K562 (cell line): ENCODE results near the gene PDE11A. TPM values are rescaled to one million over a fixed set of nuclear protein-coding genes. Genes with fewer than 3 reads are reported as not detected.

Source experiments
- ETV1 ChIP-seq: fragments of 450-650 bp; conservative IDR thresholded peaks from 2 replicates; pipeline ENCODE4 v1.6.1; 2016; ENCODE audit warnings: missing genetic modification characterization, control low read depth, low read depth, missing compliant biosample characterization
- HNRNPL ChIP-seq: fragments of 200-400 bp; formaldehyde crosslinking; IDR thresholded peaks from 2 replicates; pipeline ENCODE4 v1.6.1; 2017; ENCODE audit warnings: low read depth, mild to moderate bottlenecking, low read length
- MAZ ChIP-seq, 2 experiments: fragments of 450-650 bp in 1 of 2; sonication (generic) in 1 of 2; formaldehyde crosslinking; IDR thresholded peaks in 1 of 2; conservative IDR thresholded peaks in 1 of 2; 2 replicates each; pipeline versions ENCODE4 v1.4.0 to v1.5.0; 2020; ENCODE audit warnings: mild to moderate bottlenecking in 1 of 2, missing genetic modification reagents in 1 of 2
- NFE2 ChIP-seq: IDR thresholded peaks from 2 replicates; pipeline ENCODE4 v1.6.1; 2014; ENCODE audit warnings: antibody characterized with exemption, low read depth
- NR2C1 ChIP-seq, 2 experiments: fragments of 450-650 bp; IDR thresholded peaks; 2 replicates each; pipeline ENCODE4 v1.6.1; 2017; ENCODE audit warnings: mild to moderate bottlenecking in 2 of 2, antibody characterized with exemption in 1 of 2, inconsistent platforms in 1 of 2, missing compliant biosample characterization in 1 of 2, missing genetic modification characterization in 1 of 2
- NR2C2 ChIP-seq, 2 experiments: fragments of 200-800 bp in 1 of 2; sonication (Bioruptor generic) in 1 of 2; sonication (generic) in 1 of 2; formaldehyde crosslinking in 1 of 2; IDR thresholded peaks; 2 replicates each; pipeline versions ENCODE4 v1.6.1 to v1.8.0; 2016 to 2022; ENCODE audit warnings: mild to moderate bottlenecking in 1 of 2, missing compliant biosample characterization in 1 of 2, missing genetic modification characterization in 1 of 2, missing genetic modification reagents in 1 of 2
- RCOR1 ChIP-seq, 2 experiments: IDR thresholded peaks; 2 replicates each; pipeline ENCODE4 v1.6.1; 2012; ENCODE audit warnings: low read depth in 2 of 2, low read length in 2 of 2, borderline replicate concordance in 1 of 2, improper control_type of control experiment in 1 of 2
- RFX1 ChIP-seq: fragments of 450-650 bp; IDR thresholded peaks from 2 replicates; pipeline ENCODE4 v1.6.1; 2016; ENCODE audit warnings: mild to moderate bottlenecking, moderate library complexity
- STAT5A ChIP-seq: IDR thresholded peaks from 2 replicates; pipeline ENCODE4 v1.6.1; 2012; ENCODE audit warnings: low read length, inconsistent platforms, borderline replicate concordance
- polyA plus RNA-seq, 8 experiments: library from polyadenylated mRNA; depleted of rRNA in 4 of 8; stranded (reverse) in 5 of 8; unstranded in 3 of 8; fragments of >200 nt; fragmentation: Nextera tagmentation in 2 of 8; fragmentation: Illumina TruSeq in 1 of 8; extraction: Ambion mirVana in 2 of 8; extraction: Trizol in 1 of 8; gene quantifications; 2 replicates each; pipeline versions ENCODE4 v1.2.1 to v1.2.3, GENCODE V29; 2011 to 2014; ENCODE audit warnings: inconsistent platforms in 1 of 8, missing spikeins in 1 of 8
- total RNA-seq, 7 experiments: library from RNA; depleted of rRNA in 6 of 7; stranded (reverse); fragments of >200 nt in 6 of 7; fragmentation: Illumina TruSeq in 2 of 7; extraction: Trizol in 2 of 7; gene quantifications; 2 replicates each; pipeline versions ENCODE4 v1.2.1 to v1.2.3, GENCODE V29; 2011 to 2021; ENCODE audit warnings: low replicate concordance in 1 of 7
- TF ChIP-seq, protein P1 (sequence below), 2 experiments: fragments of 450-650 bp; conservative IDR thresholded peaks; 2 replicates each; pipeline ENCODE4 v1.6.1; 2017; ENCODE audit warnings: mild to moderate bottlenecking in 2 of 2, moderate library complexity in 2 of 2
- TF ChIP-seq, protein P2 (sequence below): fragments of 150-350 bp; IDR thresholded peaks from 2 replicates; pipeline ENCODE4 v1.6.1; 2014; ENCODE audit warnings: low read depth, mild to moderate bottlenecking, low read length, borderline replicate concordance
- TF ChIP-seq, protein P3 (sequence below): fragments of 450-650 bp; IDR thresholded peaks from 2 replicates; pipeline ENCODE4 v1.6.1; 2017; ENCODE audit warnings: antibody characterized with exemption, mild to moderate bottlenecking
- TF ChIP-seq, protein P4 (sequence below): fragments of 450-650 bp; conservative IDR thresholded peaks from 2 replicates; pipeline ENCODE4 v1.6.1; 2016; ENCODE audit warnings: missing genetic modification characterization, low read depth, mild to moderate bottlenecking, control low read depth, missing compliant biosample characterization

The PDE11A gene
- total and polyA plus RNA-seq, 9 of the 15 experiments (the other 6 are each of a cell fraction or from before 2014, with no cell fraction given): 3.2 to 22.1 (median 5.7) TPM

DNA sequence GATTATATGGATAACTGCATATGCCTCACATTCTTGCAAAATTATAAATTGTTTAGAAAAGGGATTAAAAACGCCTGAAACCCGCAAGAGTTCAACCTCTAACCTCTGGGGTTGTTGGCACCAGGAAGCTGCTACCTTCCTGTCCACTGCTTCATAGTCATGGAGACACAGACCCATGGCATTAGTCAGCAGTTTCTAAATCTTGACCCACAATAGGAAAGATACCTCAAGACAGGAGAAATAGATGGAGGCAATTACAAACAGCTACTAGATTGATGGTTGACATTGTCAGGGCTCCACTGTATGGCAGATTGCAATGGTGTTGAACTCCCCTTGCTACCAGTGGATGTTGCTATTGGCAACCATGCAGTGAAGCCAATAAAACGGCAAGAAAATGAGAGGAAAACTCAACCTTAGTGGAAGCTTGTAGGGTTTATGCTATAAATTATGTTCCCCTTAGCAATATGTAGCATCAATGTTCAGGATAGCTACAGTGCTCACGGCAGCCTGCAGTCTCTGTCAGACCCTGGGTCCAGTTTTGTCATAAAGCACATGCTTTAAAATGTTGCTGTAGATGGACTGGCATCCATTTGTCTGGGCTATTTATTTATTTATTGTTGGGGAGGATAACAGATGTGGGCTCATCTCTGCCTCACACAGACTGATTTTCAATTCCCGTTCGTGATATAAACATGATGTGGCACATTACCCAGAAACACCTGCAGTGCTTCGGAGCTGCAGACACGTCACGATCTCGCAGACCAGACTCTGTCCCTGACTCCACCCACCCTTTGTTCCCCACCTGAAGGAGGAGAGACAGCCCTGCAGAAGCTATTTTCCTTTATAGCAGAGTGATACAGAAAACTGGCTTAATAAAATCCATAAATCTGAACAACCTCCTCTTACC is 446.6 kb downstream of the PDE11A start (continued):
- TF ChIP-seq, protein P1, sequence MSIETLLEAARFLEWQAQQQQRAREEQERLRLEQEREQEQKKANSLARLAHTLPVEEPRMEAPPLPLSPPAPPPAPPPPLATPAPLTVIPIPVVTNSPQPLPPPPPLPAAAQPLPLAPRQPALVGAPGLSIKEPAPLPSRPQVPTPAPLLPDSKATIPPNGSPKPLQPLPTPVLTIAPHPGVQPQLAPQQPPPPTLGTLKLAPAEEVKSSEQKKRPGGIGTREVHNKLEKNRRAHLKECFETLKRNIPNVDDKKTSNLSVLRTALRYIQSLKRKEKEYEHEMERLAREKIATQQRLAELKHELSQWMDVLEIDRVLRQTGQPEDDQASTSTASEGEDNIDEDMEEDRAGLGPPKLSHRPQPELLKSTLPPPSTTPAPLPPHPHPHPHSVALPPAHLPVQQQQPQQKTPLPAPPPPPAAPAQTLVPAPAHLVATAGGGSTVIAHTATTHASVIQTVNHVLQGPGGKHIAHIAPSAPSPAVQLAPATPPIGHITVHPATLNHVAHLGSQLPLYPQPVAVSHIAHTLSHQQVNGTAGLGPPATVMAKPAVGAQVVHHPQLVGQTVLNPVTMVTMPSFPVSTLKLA (conservative IDR thresholded peaks at IDR 0.05): 0 out of 4 replicates have a peak, but pooled peaks of 1 of the 2 experiments have one; percentile 13
- TF ChIP-seq, protein P2, sequence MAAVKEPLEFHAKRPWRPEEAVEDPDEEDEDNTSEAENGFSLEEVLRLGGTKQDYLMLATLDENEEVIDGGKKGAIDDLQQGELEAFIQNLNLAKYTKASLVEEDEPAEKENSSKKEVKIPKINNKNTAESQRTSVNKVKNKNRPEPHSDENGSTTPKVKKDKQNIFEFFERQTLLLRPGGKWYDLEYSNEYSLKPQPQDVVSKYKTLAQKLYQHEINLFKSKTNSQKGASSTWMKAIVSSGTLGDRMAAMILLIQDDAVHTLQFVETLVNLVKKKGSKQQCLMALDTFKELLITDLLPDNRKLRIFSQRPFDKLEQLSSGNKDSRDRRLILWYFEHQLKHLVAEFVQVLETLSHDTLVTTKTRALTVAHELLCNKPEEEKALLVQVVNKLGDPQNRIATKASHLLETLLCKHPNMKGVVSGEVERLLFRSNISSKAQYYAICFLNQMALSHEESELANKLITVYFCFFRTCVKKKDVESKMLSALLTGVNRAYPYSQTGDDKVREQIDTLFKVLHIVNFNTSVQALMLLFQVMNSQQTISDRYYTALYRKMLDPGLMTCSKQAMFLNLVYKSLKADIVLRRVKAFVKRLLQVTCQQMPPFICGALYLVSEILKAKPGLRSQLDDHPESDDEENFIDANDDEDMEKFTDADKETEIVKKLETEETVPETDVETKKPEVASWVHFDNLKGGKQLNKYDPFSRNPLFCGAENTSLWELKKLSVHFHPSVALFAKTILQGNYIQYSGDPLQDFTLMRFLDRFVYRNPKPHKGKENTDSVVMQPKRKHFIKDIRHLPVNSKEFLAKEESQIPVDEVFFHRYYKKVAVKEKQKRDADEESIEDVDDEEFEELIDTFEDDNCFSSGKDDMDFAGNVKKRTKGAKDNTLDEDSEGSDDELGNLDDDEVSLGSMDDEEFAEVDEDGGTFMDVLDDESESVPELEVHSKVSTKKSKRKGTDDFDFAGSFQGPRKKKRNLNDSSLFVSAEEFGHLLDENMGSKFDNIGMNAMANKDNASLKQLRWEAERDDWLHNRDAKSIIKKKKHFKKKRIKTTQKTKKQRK: no peak
- TF ChIP-seq NR2C2 (CRISPR knock-in tag; IDR thresholded peaks at IDR 0.05) (no peak), NR2C2 (tag; IDR thresholded peaks at IDR 0.05) (peak; percentile 91), HNRNPL (no peak), NR2C1 (IDR thresholded peaks at IDR 0.05) (peak; percentile 62), NR2C1 (tag; IDR thresholded peaks at IDR 0.05) (peak; percentile 77), STAT5A (no peak), NFE2 (peak; percentile 96), RFX1 (peak; percentile 89), RCOR1 (IDR thresholded peaks at IDR 0.05; ENCODE audit: borderline replicate concordance in 1 of 2, low read depth in 2 of 2, low read length in 2 of 2) (0 out of 4 replicates have a peak, but pooled peaks of 1 of the 2 experiments have one; percentile 36), ETV1 (tag) (peak; percentile 18; the same call in 1 of the 2 replicates), MAZ (CRISPR knock-in tag; conservative IDR thresholded peaks at IDR 0.05 in 1 of 2, IDR thresholded peaks at IDR 0.05 in 1 of 2) (0 out of 4 replicates have a peak, but pooled peaks of 1 of the 2 experiments have one; percentile 22)
- TF ChIP-seq, protein P3, sequence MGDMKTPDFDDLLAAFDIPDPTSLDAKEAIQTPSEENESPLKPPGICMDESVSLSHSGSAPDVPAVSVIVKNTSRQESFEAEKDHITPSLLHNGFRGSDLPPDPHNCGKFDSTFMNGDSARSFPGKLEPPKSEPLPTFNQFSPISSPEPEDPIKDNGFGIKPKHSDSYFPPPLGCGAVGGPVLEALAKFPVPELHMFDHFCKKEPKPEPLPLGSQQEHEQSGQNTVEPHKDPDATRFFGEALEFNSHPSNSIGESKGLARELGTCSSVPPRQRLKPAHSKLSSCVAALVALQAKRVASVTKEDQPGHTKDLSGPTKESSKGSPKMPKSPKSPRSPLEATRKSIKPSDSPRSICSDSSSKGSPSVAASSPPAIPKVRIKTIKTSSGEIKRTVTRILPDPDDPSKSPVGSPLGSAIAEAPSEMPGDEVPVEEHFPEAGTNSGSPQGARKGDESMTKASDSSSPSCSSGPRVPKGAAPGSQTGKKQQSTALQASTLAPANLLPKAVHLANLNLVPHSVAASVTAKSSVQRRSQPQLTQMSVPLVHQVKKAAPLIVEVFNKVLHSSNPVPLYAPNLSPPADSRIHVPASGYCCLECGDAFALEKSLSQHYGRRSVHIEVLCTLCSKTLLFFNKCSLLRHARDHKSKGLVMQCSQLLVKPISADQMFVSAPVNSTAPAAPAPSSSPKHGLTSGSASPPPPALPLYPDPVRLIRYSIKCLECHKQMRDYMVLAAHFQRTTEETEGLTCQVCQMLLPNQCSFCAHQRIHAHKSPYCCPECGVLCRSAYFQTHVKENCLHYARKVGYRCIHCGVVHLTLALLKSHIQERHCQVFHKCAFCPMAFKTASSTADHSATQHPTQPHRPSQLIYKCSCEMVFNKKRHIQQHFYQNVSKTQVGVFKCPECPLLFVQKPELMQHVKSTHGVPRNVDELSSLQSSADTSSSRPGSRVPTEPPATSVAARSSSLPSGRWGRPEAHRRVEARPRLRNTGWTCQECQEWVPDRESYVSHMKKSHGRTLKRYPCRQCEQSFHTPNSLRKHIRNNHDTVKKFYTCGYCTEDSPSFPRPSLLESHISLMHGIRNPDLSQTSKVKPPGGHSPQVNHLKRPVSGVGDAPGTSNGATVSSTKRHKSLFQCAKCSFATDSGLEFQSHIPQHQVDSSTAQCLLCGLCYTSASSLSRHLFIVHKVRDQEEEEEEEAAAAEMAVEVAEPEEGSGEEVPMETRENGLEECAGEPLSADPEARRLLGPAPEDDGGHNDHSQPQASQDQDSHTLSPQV: peak; percentile 60; the same call in 1 of the 2 replicates
- TF ChIP-seq, protein P4, sequence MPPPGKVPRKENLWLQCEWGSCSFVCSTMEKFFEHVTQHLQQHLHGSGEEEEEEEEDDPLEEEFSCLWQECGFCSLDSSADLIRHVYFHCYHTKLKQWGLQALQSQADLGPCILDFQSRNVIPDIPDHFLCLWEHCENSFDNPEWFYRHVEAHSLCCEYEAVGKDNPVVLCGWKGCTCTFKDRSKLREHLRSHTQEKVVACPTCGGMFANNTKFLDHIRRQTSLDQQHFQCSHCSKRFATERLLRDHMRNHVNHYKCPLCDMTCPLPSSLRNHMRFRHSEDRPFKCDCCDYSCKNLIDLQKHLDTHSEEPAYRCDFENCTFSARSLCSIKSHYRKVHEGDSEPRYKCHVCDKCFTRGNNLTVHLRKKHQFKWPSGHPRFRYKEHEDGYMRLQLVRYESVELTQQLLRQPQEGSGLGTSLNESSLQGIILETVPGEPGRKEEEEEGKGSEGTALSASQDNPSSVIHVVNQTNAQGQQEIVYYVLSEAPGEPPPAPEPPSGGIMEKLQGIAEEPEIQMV (tag): no peak
